GM18951 (cell line): ENCODE results near the gene CADM3.

Experiments
- POLR2A ChIP-seq: IDR thresholded peaks from 4 replicates; pipeline ENCODE4 v1.6.1; 2011; ENCODE audit warnings: mild to moderate bottlenecking; ENCODE audit not compliant: insufficient read length, insufficient read depth; ENCODE audit errors: extremely low read depth
- in situ Hi-C: fragments of 300-500 bp; cut with MboI; formaldehyde crosslinking; loops from one replicate; pipeline ENCODE4 v1.12.0; 2022; ENCODE audit warnings: low sequenced_read_pairs, mixed read lengths, inconsistent platforms; ENCODE audit not compliant: unreplicated experiment

The CADM3 gene

GRCh38 chr1:159204161-159205141 is 33.0 kb downstream of the CADM3 start, which contains the start of gene ACKR1:
ACKR1 (plus strand) TSS chr1:159204875; CDS start chr1:159204960, 85 bp downstream.
- TF ChIP-seq POLR2A = no peak
- in situ Hi-C loops = no loop called here

GRCh38 chr1:159205225-159205624 is 33.8 kb downstream of the CADM3 start:
- in situ Hi-C loops = no loop called here
- TF ChIP-seq POLR2A = no peak

- no peak for TF ChIP-seq POLR2A
- in situ Hi-C loops = no loop called here
Measured at GRCh38 chr1:159206110-159206509, 34.7 kb downstream of the CADM3 start.

GRCh38 chr1:159207080-159207479 is 35.7 kb downstream of the CADM3 start:
- in situ Hi-C loops = no loop called here
- no peak for TF ChIP-seq POLR2A

- no peak for TF ChIP-seq POLR2A
Measured at GRCh38 chr1:159207774-159208173, 36.4 kb downstream of the CADM3 start.

GRCh38 chr1:159208175-159208825 is 36.9 kb downstream of the CADM3 start:
- no peak for TF ChIP-seq POLR2A
- in situ Hi-C loops = no loop called here

More at GRCh38 chr1:159207774-159208173, 36.4 kb downstream of the CADM3 start:
- in situ Hi-C loops = no loop called here

GRCh38 chr1:159209061-159209460 is 37.6 kb downstream of the CADM3 start:
- no peak for TF ChIP-seq POLR2A
- in situ Hi-C loops = no loop called here

- in situ Hi-C loops = loop anchor here (5.0 kb wide), 1 partner anchor 49 kb away; no protein-coding TSS in a partner anchor
- TF ChIP-seq POLR2A = no peak
Measured at GRCh38 chr1:159211331-159212136, 40.1 kb downstream of the CADM3 start.

GRCh38 chr1:159212596-159212995 is 41.2 kb downstream of the CADM3 start:
- in situ Hi-C loops = loop anchor here (5.0 kb wide), 1 partner anchor 50 kb away; no protein-coding TSS in a partner anchor
- no peak for TF ChIP-seq POLR2A

GRCh38 chr1:159214149-159214760 is 42.8 kb downstream of the CADM3 start:
- in situ Hi-C loops = loop anchor here (5.0 kb wide), 1 partner anchor 52 kb away; no protein-coding TSS in a partner anchor
- TF ChIP-seq POLR2A = no peak

GRCh38 chr1:159218649-159219636 is 47.5 kb downstream of the CADM3 start:
- in situ Hi-C loops = no loop called here
- no peak for TF ChIP-seq POLR2A

GRCh38 chr1:159222075-159222865 is 50.9 kb downstream of the CADM3 start:
- TF ChIP-seq POLR2A = no peak
- in situ Hi-C loops = no loop called here
